GM21390 (cell line): Measurements from ENCODE around the gene CERK.

Source experiments
- ATAC-seq: cut with Tn5 transposase; IDR thresholded peaks from one replicate; pipeline ENCODE4 v1.9.1; 2021; ENCODE audit not compliant: unreplicated experiment

The CERK gene

DNA sequence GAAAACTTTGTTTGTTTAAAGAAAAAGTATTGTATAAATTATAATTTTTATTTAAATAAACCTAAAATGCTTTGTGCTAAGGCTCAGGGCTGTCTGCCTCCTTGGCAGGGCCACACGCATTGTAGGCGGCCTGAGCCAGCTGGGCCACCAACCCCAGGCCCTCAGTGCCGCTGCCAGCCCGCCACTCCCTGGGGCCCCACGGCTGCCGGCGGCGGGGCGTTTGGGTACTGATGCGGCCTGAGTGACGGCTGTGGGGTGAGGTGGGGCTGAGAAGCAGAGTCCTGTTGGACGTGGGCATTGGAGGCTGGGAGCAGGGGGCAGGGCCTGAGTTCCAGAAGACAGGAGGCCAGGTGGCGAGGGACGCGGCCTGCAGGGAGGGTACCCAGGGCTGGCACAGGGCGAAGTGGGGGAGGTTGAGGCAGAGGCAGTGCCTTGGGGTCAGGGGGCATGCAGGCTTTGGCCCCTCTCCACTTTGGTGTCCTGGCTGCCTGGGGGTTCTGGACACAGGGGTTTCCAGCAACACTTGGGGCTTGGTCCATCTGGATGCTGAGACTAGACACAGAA, 58.3 kb downstream of the CERK start:
- ATAC-seq = no peak

DNA sequence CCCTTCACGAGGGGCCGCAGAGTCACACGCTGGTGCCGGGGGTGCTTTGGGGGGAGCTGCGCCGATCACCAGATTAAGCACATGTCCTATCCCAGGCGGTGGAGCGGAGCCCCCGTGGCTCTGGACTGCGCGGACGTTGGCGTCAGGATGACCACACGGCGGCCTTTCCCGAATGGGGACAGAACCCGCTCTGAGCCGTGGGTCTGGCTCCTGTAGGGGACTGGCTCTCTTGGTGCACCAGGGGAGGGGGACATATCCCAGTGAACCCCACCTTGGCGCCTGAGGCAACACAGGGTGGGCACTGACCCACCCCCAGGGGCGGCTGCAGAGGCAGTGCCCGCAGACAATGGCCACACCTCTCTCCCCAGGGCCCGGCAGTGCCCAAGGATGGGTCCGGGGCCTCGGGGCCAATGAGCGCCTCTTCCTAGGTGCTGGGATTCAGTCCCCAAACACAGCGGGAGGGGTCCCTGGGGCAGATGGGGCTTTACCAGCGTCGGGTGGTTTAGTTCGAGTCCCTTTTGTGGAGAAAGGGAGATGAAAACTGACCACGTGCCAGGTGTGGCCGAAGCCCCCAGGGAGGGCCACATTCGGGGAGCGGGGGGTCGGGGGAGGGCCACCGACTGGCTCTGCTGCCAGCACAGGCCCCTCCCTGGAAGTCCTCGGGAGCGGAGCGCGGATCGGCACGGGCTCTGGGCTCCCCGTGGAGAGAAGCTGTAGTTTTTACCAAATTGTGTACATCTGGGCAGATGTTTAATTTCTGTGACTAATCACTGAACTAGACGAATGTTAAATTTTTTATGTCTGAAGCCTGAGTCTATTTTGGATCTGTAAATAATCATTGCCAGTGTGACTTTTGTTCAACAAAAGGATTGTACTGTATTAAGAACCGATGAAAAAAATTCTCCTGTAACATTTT, 59.0 kb downstream of the CERK start:
- no peak for ATAC-seq

DNA sequence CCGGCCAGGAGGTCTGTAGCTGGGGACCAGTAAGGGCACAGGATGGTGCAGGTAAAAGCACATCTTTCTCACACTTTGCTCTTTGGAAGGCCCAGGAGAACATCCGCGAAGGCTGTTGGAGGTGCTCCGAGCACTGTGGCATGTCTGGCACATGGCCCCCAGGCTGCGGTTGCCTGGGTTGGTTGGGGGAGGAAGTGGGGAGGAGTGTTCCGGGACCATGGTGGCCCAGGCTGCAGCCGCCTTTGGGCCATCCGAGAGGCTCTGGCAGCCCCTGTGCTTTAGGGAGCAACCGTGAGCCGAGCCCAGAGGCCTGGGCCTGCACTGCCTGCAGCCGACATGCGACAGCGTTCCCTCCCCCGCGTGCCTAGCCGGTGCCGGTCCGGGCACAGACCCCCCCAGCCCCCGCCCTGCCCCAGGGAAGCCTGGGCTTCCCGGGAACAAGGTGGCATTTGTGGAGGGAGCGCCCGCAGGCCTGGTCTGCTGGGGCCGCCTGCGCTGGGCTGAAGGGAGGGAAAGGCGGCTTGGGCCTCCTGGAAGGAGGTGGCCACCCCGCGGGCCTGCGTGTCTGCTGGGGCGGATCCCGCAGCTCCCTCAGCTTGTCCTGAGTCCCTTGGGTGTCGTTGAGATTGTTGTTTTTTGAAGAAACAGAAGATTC, 59.9 kb downstream of the CERK start:
- no peak for ATAC-seq

DNA sequence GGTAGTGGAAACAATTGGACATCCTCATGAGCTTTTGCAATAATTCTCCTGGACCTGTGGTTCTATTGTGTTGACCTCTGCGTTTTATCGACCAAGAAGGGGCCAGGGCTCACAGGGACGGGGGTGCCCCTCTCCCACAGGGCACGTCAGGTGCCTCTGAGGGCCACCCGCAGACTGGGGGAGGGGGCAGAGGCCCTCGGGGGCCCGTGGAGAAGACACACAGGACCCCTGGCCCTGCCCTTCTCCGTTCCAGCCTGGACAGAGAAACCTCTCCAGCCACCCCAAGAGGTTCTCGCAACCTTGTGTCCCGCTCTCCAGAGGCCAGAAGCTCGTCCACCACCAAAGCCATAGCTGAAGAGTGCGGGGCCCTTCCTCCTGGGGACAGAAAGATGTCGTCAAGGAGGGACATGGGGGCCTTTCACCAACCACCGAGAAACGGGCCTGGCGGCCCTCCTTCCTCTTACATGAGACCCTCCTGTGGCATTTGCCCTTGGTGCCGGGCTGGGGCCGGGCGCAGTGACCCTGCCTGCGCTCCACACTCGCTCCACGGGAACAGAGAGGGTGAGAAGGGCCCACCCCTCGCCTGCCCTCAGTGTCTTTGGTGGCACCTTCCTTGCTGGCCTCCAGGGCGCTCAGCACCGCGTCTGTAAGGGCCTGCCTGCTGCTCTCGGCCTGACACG, 60.6 kb downstream of the CERK start:
- ATAC-seq = no peak

DNA sequence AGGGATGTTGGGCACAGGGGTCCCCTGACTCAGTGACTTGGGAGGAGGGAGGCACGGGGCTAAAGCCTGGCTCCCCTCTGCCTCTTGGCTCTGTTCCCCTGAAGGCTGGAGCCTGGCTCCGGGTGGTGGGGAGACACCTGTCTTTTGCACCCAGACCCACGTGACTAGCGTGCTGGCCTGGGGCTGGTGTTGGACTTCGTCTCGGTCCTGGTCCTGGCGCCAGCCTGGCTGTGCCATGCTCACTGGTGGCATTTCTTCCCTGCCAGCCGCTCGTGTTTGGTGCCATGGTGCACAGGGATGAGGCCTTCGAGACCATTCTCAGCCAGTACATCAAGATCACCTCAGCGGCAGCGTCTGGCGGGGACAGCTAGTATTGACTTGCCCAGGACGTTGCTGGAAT, 61.2 kb downstream of the CERK start:
- no peak for ATAC-seq

DNA sequence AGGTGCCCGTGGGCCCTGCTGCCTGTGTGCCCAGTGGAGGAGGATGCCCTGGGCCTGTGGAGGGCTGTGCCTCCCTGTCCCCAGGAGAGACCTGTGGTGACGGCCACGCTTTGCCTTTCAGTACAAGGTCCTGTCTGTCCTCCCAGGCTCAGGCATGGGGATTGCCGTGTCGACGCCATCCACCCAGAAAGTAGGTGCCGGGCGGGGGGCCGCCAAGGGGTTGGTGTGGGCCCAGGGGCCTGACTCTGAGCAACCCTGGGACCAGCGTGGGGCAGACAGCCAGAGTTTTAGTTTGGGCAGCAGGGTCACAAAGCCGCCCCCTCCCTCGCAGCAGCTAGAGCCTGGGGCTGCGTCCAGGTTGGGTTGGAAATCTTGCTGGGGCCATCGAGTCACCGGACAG, 61.6 kb downstream of the CERK start:
- no peak for ATAC-seq

DNA sequence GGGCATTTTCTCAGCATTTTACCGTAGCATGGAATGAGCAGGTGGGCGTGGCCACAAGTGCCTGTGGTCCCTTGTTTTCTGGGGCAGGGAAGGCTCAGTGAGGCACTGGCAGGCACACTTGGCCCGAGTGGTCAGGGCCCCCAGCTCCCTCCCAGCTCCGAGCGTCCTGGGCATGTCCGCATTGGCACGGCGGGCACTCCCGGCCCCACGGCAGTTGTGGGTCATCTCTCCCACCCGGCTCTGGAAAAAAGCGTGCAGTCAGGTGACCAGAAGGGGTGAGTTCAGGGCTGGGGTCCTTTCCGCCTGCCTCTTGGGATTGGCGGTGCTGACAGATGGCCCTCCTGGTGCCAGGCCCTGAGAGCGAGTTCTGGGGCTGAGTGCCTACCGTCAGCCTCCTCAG, 62.1 kb downstream of the CERK start:
- ATAC-seq = no peak

DNA sequence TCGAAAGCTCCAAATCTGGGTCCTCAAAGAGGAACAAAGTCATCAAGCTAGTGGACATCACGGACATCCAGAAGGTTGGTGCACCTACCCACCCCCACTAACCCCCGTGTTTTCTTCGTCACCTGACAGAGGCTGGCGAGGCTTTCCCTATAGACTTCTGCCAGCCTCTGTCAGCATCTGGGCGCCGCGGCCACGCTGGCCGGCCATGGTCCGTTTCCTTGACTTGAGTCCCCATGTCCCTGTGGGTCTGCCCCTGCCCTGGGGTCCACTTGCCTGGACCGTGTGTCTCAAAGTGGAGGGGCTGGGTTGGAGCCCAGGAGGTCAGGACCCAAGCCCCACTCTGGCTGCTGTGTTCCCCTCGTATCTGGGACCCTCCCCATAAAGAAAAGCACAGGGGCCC, 62.6 kb downstream of the CERK start:
- no peak for ATAC-seq

DNA sequence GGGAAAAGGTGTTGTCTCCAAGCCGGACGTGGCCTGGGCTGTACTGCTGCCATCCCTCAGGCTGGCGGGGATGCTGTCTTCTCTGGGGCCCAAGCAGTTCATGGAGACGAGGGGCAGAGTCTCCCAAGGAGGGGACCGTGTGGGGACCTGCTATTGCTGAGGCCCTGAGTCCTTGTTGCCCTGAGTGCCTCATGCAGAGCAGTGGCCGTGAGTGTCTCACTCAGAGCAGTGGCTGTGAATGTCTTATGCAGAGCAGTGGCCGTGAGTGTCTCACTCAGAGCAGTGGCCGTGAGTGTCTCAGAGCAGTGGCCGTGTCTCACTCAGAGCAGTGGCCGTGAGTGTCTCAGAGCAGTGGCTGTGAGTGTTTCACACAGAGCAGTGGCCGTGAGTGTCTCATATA, 63.1 kb downstream of the CERK start:
- ATAC-seq = no peak

DNA sequence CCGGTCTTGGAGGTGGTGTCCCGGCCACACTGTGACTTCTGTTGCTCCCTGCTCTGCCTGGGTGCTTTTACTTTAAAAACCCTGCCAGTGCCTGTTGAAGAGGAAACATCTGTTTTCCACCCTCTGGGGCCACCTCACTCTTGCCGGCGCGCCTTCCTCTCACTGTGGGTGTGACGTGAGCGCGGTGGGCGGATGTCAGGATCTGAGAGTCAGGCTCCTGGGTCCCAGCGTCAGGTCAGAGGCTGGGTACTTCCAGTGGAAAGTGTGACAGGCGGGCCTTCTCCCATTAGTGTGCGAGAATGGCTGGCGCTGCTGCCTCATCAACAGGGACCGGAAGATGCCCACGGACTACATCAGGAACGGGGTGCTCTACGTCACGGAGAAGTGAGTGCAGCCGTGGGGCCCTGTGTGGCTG, 63.7 kb downstream of the CERK start:
- ATAC-seq = no peak

DNA sequence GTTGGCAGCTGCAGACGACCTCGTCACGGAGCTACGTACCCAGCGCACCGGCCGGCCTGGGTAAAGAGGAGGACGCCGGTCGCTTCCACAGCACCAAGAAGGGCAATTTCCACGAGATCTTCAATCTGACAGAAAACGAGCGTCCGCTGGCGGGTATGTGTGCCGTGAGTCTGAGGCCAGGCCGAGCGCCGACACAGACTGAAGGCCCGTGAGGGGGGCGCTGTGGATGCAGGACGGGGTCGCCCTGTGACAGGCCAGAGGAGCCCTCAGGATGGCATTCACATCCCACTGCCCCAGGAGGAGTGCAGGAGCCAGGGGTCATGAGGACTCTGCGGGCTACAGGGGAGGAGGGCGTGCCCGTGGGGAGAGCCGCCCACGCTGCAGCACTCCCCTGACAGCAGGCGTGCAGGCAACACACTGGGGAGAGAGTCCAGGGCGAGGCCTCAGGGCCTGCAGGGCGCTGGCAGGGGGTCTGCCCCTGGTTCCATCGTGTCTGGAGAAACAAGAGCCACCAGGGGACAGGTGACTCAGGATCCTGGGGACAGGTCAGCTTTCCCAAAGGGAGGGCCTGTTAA, 64.3 kb downstream of the CERK start:
- ATAC-seq = no peak

DNA sequence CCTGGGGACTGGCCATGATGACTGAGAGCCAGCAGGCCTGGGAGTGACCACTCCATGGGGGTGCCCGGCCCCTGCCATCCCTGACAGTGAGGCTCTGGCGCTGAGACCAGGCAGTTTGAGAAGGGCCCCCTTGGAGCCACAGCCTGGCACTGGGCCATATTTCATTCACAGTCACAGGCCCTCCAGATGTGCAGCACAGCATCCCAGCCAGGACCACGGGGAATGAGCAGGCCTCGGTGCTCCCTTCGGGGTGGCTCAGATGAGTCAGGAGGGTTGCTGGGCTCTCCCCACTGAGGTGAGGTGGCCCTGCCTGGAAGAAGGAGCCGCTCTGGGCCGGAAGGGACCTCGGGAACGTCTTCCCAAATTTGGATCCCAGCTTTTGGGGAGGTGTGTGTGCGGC, 64.8 kb downstream of the CERK start:
- ATAC-seq = no peak

DNA sequence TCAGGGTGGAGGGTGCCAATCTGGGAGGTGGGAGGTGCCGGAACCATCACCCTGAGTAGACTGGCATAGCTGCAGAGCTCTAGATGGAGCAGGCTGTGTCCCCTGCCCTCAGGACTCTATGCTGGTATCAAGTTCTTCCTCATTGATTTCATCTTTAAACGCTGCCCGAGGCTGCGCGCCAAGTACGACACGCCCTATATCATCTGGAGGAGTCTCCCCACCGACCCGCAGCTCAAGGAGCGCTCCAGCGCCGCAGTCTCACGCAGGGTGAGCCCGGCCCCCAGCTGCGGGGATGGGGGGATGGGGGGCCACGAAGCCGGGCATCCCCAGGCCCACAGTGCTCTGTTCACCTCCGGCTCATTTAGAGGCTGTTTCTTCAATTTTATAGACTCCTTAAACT, 65.3 kb downstream of the CERK start:
- no peak for ATAC-seq

DNA sequence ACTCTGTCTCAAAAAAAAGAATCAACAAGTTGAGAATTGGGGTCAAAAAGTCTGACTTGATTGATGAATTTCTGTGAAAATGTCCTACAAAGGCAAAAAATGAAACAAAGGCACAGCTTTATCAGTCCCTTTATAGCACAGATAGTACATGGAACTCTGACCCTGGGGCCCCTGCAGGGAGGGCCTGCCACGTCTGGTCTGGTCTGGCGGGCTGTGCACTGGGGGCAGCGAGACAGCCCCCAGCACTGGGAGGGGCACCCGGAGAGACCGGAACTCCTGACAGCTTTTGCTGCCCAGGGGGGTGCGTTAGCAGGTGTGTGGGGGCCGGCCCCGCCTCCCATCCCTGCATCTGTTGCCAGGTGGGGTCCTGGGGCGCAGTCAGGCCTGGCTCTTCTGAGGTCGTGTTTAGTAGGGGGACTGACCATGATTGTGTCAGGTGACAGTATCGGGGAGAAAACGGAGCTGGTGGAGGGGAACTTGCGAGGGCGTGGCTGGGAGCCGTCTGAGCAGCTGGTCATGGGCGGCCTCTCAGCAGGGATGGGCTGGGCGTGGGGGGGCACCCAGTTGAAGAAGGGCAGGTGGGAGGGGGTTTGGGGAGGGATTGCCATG, 66.1 kb downstream of the CERK start:
- no peak for ATAC-seq

DNA sequence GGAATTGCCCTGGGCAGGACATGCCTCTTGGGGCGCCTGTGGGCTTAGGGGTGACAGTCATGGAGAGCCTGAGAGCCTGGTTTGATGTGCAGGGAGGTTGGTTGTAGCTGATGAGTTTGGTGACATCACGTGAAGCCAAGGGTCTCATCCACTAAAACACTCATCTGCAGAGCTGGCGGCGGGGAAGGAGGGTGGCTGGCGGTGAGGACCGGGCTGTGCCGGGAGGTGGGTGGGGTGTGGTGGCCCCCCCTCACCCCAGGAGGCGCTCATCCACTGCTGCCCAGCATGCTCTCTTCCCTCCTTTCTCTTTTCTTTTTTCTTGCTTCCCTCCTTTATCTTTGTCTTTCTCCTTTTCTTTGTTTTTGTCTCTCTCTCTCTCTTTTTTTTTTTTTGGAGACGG, 68.9 kb downstream of the CERK start:
- no peak for ATAC-seq

DNA sequence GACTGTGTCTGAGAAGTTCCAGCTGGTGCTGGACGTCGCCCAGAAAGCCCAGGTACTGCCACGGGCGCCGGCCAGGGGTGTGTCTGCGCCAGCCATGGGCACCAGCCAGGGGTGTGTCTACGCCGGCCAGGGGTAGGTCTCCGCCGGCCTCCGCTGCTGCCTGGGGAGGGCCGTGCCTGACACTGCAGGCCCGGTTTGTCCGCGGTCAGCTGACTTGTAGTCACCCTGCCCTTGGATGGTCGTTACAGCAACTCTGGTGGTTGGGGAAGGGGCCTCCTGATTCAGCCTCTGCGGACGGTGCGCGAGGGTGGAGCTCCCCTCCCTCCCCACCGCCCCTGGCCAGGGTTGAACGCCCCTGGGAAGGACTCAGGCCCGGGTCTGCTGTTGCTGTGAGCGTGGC, 69.9 kb downstream of the CERK start:
- ATAC-seq = no peak

DNA sequence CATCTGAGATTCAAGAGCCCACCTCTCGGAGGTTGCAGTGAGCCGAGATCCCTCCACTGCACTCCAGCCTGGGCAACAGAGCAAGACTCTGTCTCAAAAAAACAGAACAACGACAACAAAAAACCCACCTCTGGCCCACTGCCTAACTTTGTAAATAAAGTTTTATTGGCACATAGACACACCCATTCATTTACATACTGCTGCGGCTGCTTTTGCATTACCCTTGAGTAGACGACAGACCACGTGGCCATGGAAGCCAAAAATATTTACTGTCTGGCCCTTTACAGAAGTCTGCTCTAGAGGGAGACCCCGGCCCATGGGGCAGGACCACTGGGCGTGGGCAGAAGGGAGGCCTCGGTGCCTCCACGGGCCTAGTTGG, 70.8 kb downstream of the CERK start:
- no peak for ATAC-seq

DNA sequence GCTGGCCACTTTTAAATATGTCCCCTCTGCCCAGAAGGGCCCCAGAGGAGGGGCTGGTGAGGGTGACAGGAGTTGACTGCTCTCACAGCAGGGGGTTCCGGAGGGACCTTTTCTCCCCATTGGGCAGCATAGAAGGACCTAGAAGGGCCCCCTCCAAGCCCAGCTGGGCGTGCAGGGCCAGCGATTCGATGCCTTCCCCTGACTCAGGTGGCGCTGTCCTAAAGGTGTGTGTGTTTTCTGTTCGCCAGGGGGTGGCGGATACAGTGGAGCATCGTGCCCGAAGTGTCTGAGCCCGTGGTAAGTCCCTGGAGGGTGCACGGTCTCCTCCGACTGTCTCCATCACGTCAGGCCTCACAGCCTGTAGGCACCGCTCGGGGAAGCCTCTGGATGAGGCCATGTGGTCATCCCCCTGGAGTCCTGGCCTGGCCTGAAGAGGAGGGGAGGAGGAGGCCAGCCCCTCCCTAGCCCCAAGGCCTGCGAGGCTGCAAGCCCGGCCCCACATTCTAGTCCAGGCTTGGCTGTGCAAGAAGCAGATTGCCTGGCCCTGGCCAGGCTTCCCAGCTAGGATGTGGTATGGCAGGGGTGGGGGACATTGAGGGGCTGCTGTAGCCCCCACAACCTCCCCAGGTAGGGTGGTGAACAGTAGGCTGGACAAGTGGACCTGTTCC, 71.3 kb downstream of the CERK start:
- no peak for ATAC-seq

DNA sequence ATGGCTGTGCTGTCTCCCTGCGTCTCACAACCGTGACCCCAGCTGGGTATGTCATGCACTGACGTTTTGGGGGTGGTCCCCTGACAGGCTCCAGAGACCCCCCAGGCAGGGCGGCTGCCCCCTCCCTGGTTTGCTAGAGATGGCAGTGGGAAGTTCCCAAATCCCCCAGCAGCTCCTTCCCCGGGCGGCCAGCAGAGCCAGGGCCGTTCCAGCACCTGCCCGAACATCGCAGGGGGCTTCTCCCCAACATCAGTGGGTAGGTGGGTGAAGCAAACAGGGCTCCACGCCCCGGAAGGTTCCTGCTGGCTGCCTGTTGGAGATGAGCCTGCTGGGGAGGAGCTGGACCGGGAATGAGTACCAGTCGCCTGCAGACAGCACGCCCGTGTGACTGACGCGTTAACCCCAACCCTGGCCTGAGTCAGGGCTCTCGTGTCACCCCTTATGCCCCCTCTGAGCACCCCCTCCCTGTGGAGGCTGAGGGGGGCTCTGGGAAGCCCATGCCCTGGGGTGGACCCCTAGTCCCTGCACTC, 72.2 kb downstream of the CERK start:
- ATAC-seq = no peak

DNA sequence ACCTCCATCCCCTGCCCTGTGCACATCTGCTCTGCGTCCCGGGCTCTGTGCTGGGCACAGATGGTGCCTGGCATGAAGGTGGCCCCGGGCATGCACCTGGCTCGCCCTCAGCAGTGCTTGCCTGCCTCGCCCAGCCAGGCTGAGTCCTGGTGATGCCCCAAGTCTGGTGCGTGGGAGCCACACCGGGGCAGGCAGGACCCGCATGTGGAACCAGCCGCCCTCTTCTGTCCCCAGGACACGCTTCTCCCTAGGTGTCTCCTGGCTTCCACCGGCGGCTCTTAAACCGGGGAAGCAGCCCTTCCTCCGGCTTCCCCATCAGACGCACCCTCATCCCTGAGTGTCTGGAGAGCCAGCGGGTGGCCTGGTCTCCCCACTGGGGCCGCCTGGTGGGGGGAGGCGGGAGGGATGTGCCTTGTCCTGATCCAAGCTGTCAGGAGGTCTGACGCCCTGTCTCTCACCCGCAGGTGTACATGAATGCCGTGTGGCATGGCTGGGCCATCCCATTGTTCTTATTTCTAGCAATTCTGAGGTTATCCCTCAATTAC, 72.8 kb downstream of the CERK start:
- ATAC-seq = no peak
